GM12878 (cell line): ENCODE measurements around the gene GNPNAT1. TPM values are rescaled to one million over a fixed set of nuclear protein-coding genes. Genes with fewer than 3 reads are reported as not detected.
A peak's percentile ranks its signal among the peaks of the same experiment; 100 is the strongest.

Source experiments
- ATAC-seq: fragments of 200-7000 bp; cut with Tn5 transposase; 3 replicates; pipeline ENCODE4 v1.9.1; 2020; ENCODE audit warnings: mild to moderate bottlenecking, moderate library complexity
- BruUV-seq: library from RNA; stranded (reverse); fragments of 400-500 nt; replicated peaks from 2 replicates; lab custom pipeline; 2021; lab: Mats Ljungman, UMichigan
- CTCF ChIA-PET: fragments of 300-600 bp; sonication (Branson Sonifier 250); formaldehyde crosslinking; extraction: SDS; loops from one replicate; lab custom pipeline; 2021; ENCODE audit warnings: inconsistent platforms; lab: Yijun Ruan, JAX
- POLR2A ChIA-PET: fragments of 350-600 bp; formaldehyde crosslinking; extraction: SDS; loops from one replicate; lab custom pipeline; 2021; ENCODE audit warnings: inconsistent platforms; lab: Charles Lee
- RAD21 ChIA-PET: fragments of 300-600 bp; sonication (Branson Sonifier 250); formaldehyde crosslinking; loops from one replicate; lab custom pipeline; 2023; ENCODE audit warnings: antibody characterized with exemption; ENCODE audit not compliant: unreplicated experiment; lab: Charles Lee
- SMC1A ChIA-PET: fragments of 300-600 bp; sonication (Branson Sonifier 250); formaldehyde crosslinking; loops from one replicate; lab custom pipeline; 2023; ENCODE audit not compliant: unreplicated experiment, uncharacterized antibody; lab: Charles Lee
- DNase-seq: peaks from one replicate; pipeline ENCODE4 v3.0.0-alpha.2; 2011; ENCODE audit warnings: low read depth, low spot score
- FAIRE-seq: peaks from 3 replicates; lab custom pipeline; 2011; peaks lifted over from hg19 to GRCh38; lab: Jason Lieb, UNC
- H2AFZ ChIP-seq: 2 replicates; pipeline ENCODE4 v1.6.0; 2011; ENCODE audit warnings: low read depth, low read length, control low read depth; ENCODE audit not compliant: control insufficient read depth
- H3K27ac ChIP-seq: 2 replicates; pipeline ENCODE4 v1.5.1; 2011; ENCODE audit warnings: control low read depth; ENCODE audit not compliant: control insufficient read depth, insufficient read depth
- H3K27me3 ChIP-seq, 2 experiments: replicated peaks in 1 of 2; 2 replicates each; pipeline versions ENCODE4 v1.6.0 to v1.6.1; 2011; ENCODE audit warnings: low read length in 1 of 2; ENCODE audit not compliant: control insufficient read depth in 2 of 2, insufficient read depth in 2 of 2
- H3K36me3 ChIP-seq, 2 experiments: 2 replicates each; pipeline ENCODE4 v1.5.1; 2011; ENCODE audit warnings: low read length in 1 of 2; ENCODE audit not compliant: control insufficient read depth in 2 of 2, insufficient read depth in 2 of 2
- H3K4me1 ChIP-seq: 2 replicates; pipeline ENCODE4 v1.6.1; 2011; ENCODE audit warnings: mild to moderate bottlenecking, low read length, moderate library complexity, mixed read lengths; ENCODE audit not compliant: control insufficient read depth, insufficient read depth
- H3K4me2 ChIP-seq: 2 replicates; pipeline ENCODE4 v1.6.0; 2011; ENCODE audit warnings: control low read depth; ENCODE audit not compliant: control insufficient read depth, insufficient read depth
- H3K4me3 ChIP-seq: fragments of 200-600 bp; sonication (generic); 2 replicates; pipeline ENCODE4 v1.5.1; 2016
- H3K79me2 ChIP-seq: 2 replicates; pipeline ENCODE4 v1.6.0; 2011; ENCODE audit warnings: low read length; ENCODE audit not compliant: control insufficient read depth, insufficient read depth
- H3K9ac ChIP-seq: 2 replicates; pipeline ENCODE4 v1.8.0; 2011; ENCODE audit warnings: low read length, control low read depth, mixed read lengths; ENCODE audit not compliant: control insufficient read depth, insufficient read depth
- H3K9me3 ChIP-seq: replicated peaks from 3 replicates; pipeline ENCODE4 v1.5.1; 2011; ENCODE audit warnings: mild to moderate bottlenecking, low read length; ENCODE audit not compliant: control insufficient read depth, insufficient read depth
- H4K20me1 ChIP-seq: 2 replicates; pipeline ENCODE4 v1.6.0; 2011; ENCODE audit not compliant: control insufficient read depth, insufficient read depth
- BACH1 ChIP-seq: fragments of 450-650 bp; IDR thresholded peaks from 2 replicates; pipeline ENCODE4 v1.6.1; 2017; ENCODE audit warnings: mild to moderate bottlenecking, borderline replicate concordance
- EGR1 ChIP-seq, 2 experiments: IDR thresholded peaks; 1 replicate in 1 of 2; 2 replicates in 1 of 2; pipeline ENCODE4 v1.6.1; 2011 to 2012; ENCODE audit warnings: low read depth in 2 of 2, low read length in 2 of 2, borderline replicate concordance in 1 of 2, mild to moderate bottlenecking in 1 of 2, moderate library complexity in 1 of 2
- KDM1A ChIP-seq: fragments of 200-600 bp; sonication (generic); IDR thresholded peaks from 2 replicates; pipeline ENCODE4 v1.6.1; 2016; ENCODE audit warnings: borderline replicate concordance
- MXI1 ChIP-seq: fragments of 150-350 bp; IDR thresholded peaks from 2 replicates; pipeline ENCODE4 v1.6.1; 2011; ENCODE audit warnings: low read depth, mild to moderate bottlenecking, inconsistent platforms, low read length, improper control_type of control experiment
- NR2F1 ChIP-seq: fragments of 450-650 bp; conservative IDR thresholded peaks from 2 replicates; pipeline ENCODE4 v1.6.1; 2017; ENCODE audit warnings: mild to moderate bottlenecking
- PML ChIP-seq: IDR thresholded peaks from 2 replicates; pipeline ENCODE4 v1.6.1; 2012; ENCODE audit warnings: low read length, inconsistent platforms
- POLR2AphosphoS2 ChIP-seq: IDR thresholded peaks from 2 replicates; pipeline ENCODE4 v1.6.1; 2011; ENCODE audit warnings: low read depth, mild to moderate bottlenecking, low read length, improper control_type of control experiment, moderate library complexity
- RAD21 ChIP-seq: IDR thresholded peaks from 2 replicates; pipeline ENCODE4 v1.6.1; 2011; ENCODE audit warnings: mild to moderate bottlenecking, low read depth, low read length, moderate library complexity; ENCODE audit not compliant: insufficient read depth
- RFX5 ChIP-seq: IDR thresholded peaks from 2 replicates; pipeline ENCODE4 v1.6.1; 2011; ENCODE audit warnings: low read depth, low read length, improper control_type of control experiment
- RUNX3 ChIP-seq: IDR thresholded peaks from 2 replicates; pipeline ENCODE4 v1.6.1; 2012; ENCODE audit warnings: low read length, inconsistent platforms
- SMARCA5 ChIP-seq: fragments of 450-650 bp; IDR thresholded peaks from 2 replicates; pipeline ENCODE4 v1.6.1; 2017; ENCODE audit warnings: mild to moderate bottlenecking
- SUPT20H ChIP-seq: IDR thresholded peaks from 2 replicates; pipeline ENCODE4 v1.6.1; 2011; ENCODE audit warnings: low read depth, mild to moderate bottlenecking, low read length, moderate library complexity, borderline replicate concordance; ENCODE audit not compliant: control insufficient read depth
- SUZ12 ChIP-seq: fragments of 200-600 bp; sonication (generic); IDR thresholded peaks from one replicate; pipeline ENCODE4 v1.6.1; 2018; ENCODE audit warnings: antibody characterized with exemption, mild to moderate bottlenecking; ENCODE audit not compliant: unreplicated experiment
- TCF12 ChIP-seq: IDR thresholded peaks from 2 replicates; pipeline ENCODE4 v1.6.1; 2011; ENCODE audit warnings: low read depth, mild to moderate bottlenecking, low read length
- WGBS: methylation state at CpG from one replicate; pipeline ENCODE4 v1.1.6; 2016; ENCODE audit warnings: low lambda C conversion rate; ENCODE audit not compliant: insufficient replicate concordance, insufficient coverage; ENCODE audit errors: missing lambda C conversion rate; 5-methylcytosine and 5-hydroxymethylcytosine counted together
- in situ Hi-C: fragments of 300-500 bp; cut with MboI; formaldehyde crosslinking; loops from 9 replicates; pipeline ENCODE4 v1.14.3; 2018; ENCODE audit warnings: mixed read lengths
- intact Hi-C: fragments of 100-400 bp; cut with micrococcal nuclease; formaldehyde crosslinking; loops from one replicate; pipeline ENCODE4 v1.14.2; 2022; ENCODE audit not compliant: unreplicated experiment
- polyA plus RNA-seq, 11 experiments: library from polyadenylated mRNA; depleted of rRNA in 4 of 11; unstranded in 6 of 11; stranded (reverse) in 5 of 11; fragments of >200 nt; fragmentation: Nextera tagmentation in 4 of 11; fragmentation: Illumina TruSeq in 1 of 11; extraction: Ambion mirVana in 4 of 11; extraction: Trizol in 1 of 11; gene quantifications; 1 replicate in 1 of 11; 2 replicates in 10 of 11; pipeline versions ENCODE4 v1.2.1 to v1.2.3, GENCODE V29; 2011 to 2016; ENCODE audit warnings: inconsistent platforms in 2 of 11, missing spikeins in 2 of 11, low read depth in 1 of 11
- total RNA-seq, 4 experiments: library from RNA; depleted of rRNA in 3 of 4; stranded (reverse); fragments of >200 nt in 3 of 4; fragmentation: Illumina TruSeq in 1 of 4; extraction: Trizol in 1 of 4; gene quantifications; 2 replicates each; pipeline versions ENCODE4 v1.2.1 to v1.2.3, GENCODE V29; 2013 to 2021
- TF ChIP-seq, protein P1 (sequence below): fragments of 150-350 bp; IDR thresholded peaks from 2 replicates; pipeline ENCODE4 v1.6.1; 2014; ENCODE audit warnings: mild to moderate bottlenecking, low read depth, low read length
- TF ChIP-seq, protein P2 (sequence below): fragments of 450-650 bp; IDR thresholded peaks from 2 replicates; pipeline ENCODE4 v1.6.1; 2018; ENCODE audit warnings: borderline replicate concordance, mild to moderate bottlenecking; ENCODE audit not compliant: partially characterized antibody
- TF ChIP-seq, protein P3 (sequence below): fragments of 450-650 bp; IDR thresholded peaks from 2 replicates; pipeline ENCODE4 v1.6.1; 2017; ENCODE audit warnings: mild to moderate bottlenecking

The GNPNAT1 gene
- total and polyA plus RNA-seq, 10 of the 15 experiments (the other 5 are each of a cell fraction or from before 2014, with no cell fraction given), result 18.9 to 52.6 (median 28.2) TPM

DNA sequence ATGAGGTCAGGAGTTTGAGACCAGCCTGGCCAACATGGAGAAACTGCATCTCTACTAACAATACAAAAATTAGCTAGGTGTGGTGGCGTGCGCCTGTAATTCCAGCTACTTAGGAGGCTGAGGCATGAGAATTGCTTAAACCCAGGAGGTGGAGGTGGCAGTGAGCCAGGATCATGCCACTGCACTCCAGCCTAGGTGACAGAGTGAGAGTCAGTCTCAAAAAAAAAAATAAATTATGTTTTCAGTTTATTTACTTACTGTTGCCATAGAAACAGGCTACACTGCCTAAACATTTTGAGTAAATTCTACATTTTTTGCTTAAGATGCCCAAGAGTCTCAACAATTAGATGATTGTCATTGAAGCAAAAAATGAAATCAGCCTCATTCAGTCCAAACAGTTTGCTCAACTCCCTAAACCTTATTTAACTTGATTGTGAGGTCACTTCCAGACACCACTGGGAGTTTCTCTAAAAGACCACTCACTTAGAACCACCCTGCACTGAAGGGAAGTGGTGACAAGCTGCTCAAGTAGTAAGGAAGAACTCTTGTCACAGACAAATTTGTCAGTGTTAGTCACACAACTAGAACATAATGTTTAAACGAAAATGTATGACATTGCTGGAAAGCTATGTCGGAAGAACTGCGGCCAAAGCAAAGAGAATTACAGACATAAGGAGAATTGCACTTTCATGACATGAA lies 9.8 kb upstream of the GNPNAT1 start:
- H3K27me3 ChIP-seq, result no peaks in the 10 kb centered on the region
- no peak for DNase-seq
- intact Hi-C loops, result no loop called here
- H2AFZ ChIP-seq, result no peak overlapping the region
- BruUV-seq, result no TSS peak
- H4K20me1 ChIP-seq, result no peaks in the 10 kb centered on the region
- no peaks in the 10 kb centered on the region for H3K4me1 ChIP-seq
- H3K4me3 ChIP-seq, result no peak overlapping the region
- CTCF ChIA-PET, result interaction anchor here (0.9 to 1.6 kb wide), 2 partner anchors 254 to 504 kb away, joined by 3 to 5 read pairs; no protein-coding TSS in a partner anchor
- TF ChIP-seq BACH1 (no peak), KDM1A (no peak), RAD21 (no peak), SUPT20H (no peak), MXI1 (no peak), RUNX3 (no peak), EGR1 (IDR thresholded peaks at IDR 0.05; ENCODE audit: borderline replicate concordance in 1 of 2, low read depth in 2 of 2, low read length in 2 of 2) (no peak), TCF12 (no peak), SMARCA5 (no peak), PML (no peak), SUZ12 (no peak), POLR2AphosphoS2 (no peak), RFX5 (no peak), NR2F1 (no peak)
- TF ChIP-seq, protein P1, sequence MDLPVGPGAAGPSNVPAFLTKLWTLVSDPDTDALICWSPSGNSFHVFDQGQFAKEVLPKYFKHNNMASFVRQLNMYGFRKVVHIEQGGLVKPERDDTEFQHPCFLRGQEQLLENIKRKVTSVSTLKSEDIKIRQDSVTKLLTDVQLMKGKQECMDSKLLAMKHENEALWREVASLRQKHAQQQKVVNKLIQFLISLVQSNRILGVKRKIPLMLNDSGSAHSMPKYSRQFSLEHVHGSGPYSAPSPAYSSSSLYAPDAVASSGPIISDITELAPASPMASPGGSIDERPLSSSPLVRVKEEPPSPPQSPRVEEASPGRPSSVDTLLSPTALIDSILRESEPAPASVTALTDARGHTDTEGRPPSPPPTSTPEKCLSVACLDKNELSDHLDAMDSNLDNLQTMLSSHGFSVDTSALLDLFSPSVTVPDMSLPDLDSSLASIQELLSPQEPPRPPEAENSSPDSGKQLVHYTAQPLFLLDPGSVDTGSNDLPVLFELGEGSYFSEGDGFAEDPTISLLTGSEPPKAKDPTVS, result no peak
- TF ChIP-seq, protein P2, sequence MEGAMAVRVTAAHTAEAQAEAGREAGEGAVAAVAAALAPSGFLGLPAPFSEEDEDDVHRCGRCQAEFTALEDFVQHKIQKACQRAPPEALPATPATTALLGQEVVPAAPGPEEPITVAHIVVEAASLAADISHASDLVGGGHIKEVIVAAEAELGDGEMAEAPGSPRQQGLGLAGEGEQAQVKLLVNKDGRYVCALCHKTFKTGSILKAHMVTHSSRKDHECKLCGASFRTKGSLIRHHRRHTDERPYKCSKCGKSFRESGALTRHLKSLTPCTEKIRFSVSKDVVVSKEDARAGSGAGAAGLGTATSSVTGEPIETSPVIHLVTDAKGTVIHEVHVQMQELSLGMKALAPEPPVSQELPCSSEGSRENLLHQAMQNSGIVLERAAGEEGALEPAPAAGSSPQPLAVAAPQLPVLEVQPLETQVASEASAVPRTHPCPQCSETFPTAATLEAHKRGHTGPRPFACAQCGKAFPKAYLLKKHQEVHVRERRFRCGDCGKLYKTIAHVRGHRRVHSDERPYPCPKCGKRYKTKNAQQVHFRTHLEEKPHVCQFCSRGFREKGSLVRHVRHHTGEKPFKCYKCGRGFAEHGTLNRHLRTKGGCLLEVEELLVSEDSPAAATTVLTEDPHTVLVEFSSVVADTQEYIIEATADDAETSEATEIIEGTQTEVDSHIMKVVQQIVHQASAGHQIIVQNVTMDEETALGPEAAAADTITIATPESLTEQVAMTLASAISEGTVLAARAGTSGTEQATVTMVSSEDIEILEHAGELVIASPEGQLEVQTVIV, result no peak
- TF ChIP-seq, protein P3, sequence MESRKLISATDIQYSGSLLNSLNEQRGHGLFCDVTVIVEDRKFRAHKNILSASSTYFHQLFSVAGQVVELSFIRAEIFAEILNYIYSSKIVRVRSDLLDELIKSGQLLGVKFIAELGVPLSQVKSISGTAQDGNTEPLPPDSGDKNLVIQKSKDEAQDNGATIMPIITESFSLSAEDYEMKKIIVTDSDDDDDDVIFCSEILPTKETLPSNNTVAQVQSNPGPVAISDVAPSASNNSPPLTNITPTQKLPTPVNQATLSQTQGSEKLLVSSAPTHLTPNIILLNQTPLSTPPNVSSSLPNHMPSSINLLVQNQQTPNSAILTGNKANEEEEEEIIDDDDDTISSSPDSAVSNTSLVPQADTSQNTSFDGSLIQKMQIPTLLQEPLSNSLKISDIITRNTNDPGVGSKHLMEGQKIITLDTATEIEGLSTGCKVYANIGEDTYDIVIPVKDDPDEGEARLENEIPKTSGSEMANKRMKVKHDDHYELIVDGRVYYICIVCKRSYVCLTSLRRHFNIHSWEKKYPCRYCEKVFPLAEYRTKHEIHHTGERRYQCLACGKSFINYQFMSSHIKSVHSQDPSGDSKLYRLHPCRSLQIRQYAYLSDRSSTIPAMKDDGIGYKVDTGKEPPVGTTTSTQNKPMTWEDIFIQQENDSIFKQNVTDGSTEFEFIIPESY, result no peak
- TF ChIP-seq, all 136 proteins: peak for 0
- 0 out of 3 replicates have a peak, but pooled peaks cover 2% of the 10 kb centered on the region for H3K9me3 ChIP-seq
- ATAC-seq (peak; percentile 46), FAIRE-seq (no peak)
- ChIA-PET RAD21 (no interaction called here), POLR2A (no interaction called here), SMC1A (interaction anchor here (1.2 kb wide), 1 partner anchor 14 kb away, joined by 4 read pairs; no protein-coding TSS in a partner anchor)
- no peak overlapping the region for H3K27ac ChIP-seq
- in situ Hi-C loops, result no loop called here
- H3K36me3 ChIP-seq, result no peaks in the 10 kb centered on the region
- no peak overlapping the region for H3K4me2 ChIP-seq
- 80% methylated on average over 5 of the region's 5 CpGs for WGBS
- H3K9ac ChIP-seq, result no peak overlapping the region
- H3K79me2 ChIP-seq, result no peaks in the 10 kb centered on the region
